Activated T-cell treated with anti-CD3 and anti-CD28 coated beads, Interleukin-2, amount 50 U/mL, for 72 hours (primary cell): ENCODE data around the gene ITGA11. TPM values are rescaled to one million over a fixed set of nuclear protein-coding genes. Genes with fewer than 3 reads are reported as not detected.

Experiments used
- ATAC-seq, 2 donors: fragments of 150-1000 bp; cut with Tn5 transposase; replicated peaks in 1 of 2; 2 replicates each; pipeline ENCODE4 v1.10.0; 2021; ENCODE audit warnings: moderate library complexity in 2 of 2, mild to moderate bottlenecking in 1 of 2
- DNase-seq, 2 donors: peaks; one replicate each; pipeline ENCODE4 v3.0.0; 2021 to 2022; ENCODE audit warnings: mixed read lengths in 1 of 2
- H3K27ac Mint-ChIP-seq: one replicate; pipeline ENCODE4 v1.8.0; 2022; ENCODE audit warnings: mild to moderate bottlenecking, moderate library complexity, mixed read lengths
- H3K27me3 Mint-ChIP-seq: one replicate; pipeline ENCODE4 v1.8.0; 2022; ENCODE audit warnings: low read depth, mixed read lengths
- H3K36me3 Mint-ChIP-seq, 2 donors: one replicate each; pipeline ENCODE4 v1.8.0; 2022; ENCODE audit warnings: mixed read lengths in 2 of 2, mild to moderate bottlenecking in 1 of 2; ENCODE audit not compliant: insufficient read depth in 2 of 2
- H3K4me1 Mint-ChIP-seq: one replicate; pipeline ENCODE4 v1.8.0; 2022; ENCODE audit warnings: low read depth, mixed read lengths
- H3K4me3 Mint-ChIP-seq, 2 donors: one replicate each; pipeline ENCODE4 v1.8.0; 2022; ENCODE audit warnings: mild to moderate bottlenecking in 2 of 2, mixed read lengths in 2 of 2, moderate library complexity in 2 of 2
- H3K9me3 Mint-ChIP-seq, 2 donors: one replicate each; pipeline ENCODE4 v1.8.0; 2022; ENCODE audit warnings: mixed read lengths in 2 of 2
- total RNA-seq, 2 donors: library from RNA; stranded (reverse); gene quantifications; one replicate each; pipeline ENCODE4 v1.2.3, GENCODE V29; 2022

The ITGA11 gene
- total RNA-seq, 2 donors from 2014 or later: 0.58 to 1.6 TPM

GRCh38 chr15:68419301-68420175, 12.4 kb downstream of the ITGA11 start:
- H3K9me3 Mint-ChIP-seq: no peaks in the 10 kb centered on the region
- no peak overlapping the region for H3K27ac Mint-ChIP-seq
- no peaks in the 10 kb centered on the region for H3K36me3 Mint-ChIP-seq
- no peaks in the 10 kb centered on the region for H3K4me1 Mint-ChIP-seq
- no peak for DNase-seq
- no peaks in the 10 kb centered on the region for H3K27me3 Mint-ChIP-seq
- no peak overlapping the region for H3K4me3 Mint-ChIP-seq
- ATAC-seq: no peak

GRCh38 chr15:68418611-68419161, 13.3 kb downstream of the ITGA11 start:
- ATAC-seq: no peak
- Mint-ChIP-seq H3K27ac (no peak overlapping the region), H3K27me3 (no peaks in the 10 kb centered on the region), H3K9me3 (no peaks in the 10 kb centered on the region), H3K36me3 (no peaks in the 10 kb centered on the region), H3K4me1 (no peaks in the 10 kb centered on the region), H3K4me3 (no peak overlapping the region)
- no peak for DNase-seq

- Mint-ChIP-seq H3K36me3 (no peaks in the 10 kb centered on the region), H3K27me3 (no peaks in the 10 kb centered on the region), H3K27ac (no peak overlapping the region), H3K4me3 (no peak overlapping the region), H3K4me1 (no peaks in the 10 kb centered on the region), H3K9me3 (no peaks in the 10 kb centered on the region)
- ATAC-seq: no peak
- DNase-seq: no peak
Measured at GRCh38 chr15:68417897-68418296, 14.1 kb downstream of the ITGA11 start.

- no peak overlapping the region for H3K4me3 Mint-ChIP-seq
- no peak overlapping the region for H3K27ac Mint-ChIP-seq
- no peak for ATAC-seq
- H3K27me3 Mint-ChIP-seq: no peaks in the 10 kb centered on the region
- no peaks in the 10 kb centered on the region for H3K36me3 Mint-ChIP-seq
- DNase-seq: no peak
- H3K4me1 Mint-ChIP-seq: no peaks in the 10 kb centered on the region
- no peaks in the 10 kb centered on the region for H3K9me3 Mint-ChIP-seq
Measured at GRCh38 chr15:68417051-68417450, 14.9 kb downstream of the ITGA11 start.

GRCh38 chr15:68416158-68416535, 15.8 kb downstream of the ITGA11 start:
- ATAC-seq: no peak
- Mint-ChIP-seq H3K27me3 (no peaks in the 10 kb centered on the region), H3K9me3 (no peaks in the 10 kb centered on the region), H3K36me3 (no peaks in the 10 kb centered on the region), H3K4me3 (no peak overlapping the region), H3K27ac (no peak overlapping the region), H3K4me1 (no peaks in the 10 kb centered on the region)
- no peak for DNase-seq

- Mint-ChIP-seq H3K9me3 (no peaks in the 10 kb centered on the region), H3K4me3 (no peak overlapping the region), H3K27ac (no peak overlapping the region), H3K4me1 (no peaks in the 10 kb centered on the region), H3K36me3 (no peaks in the 10 kb centered on the region), H3K27me3 (no peaks in the 10 kb centered on the region)
- ATAC-seq: no peak
- no peak for DNase-seq
Measured at GRCh38 chr15:68415501-68416157, 16.3 kb downstream of the ITGA11 start.

- no peak overlapping the region for H3K27ac Mint-ChIP-seq
Measured at GRCh38 chr15:68415061-68415460, 16.9 kb downstream of the ITGA11 start.

GRCh38 chr15:68414591-68414990, 17.4 kb downstream of the ITGA11 start:
- Mint-ChIP-seq H3K4me3 (no peak overlapping the region), H3K4me1 (no peaks in the 10 kb centered on the region), H3K36me3 (no peaks in the 10 kb centered on the region), H3K27me3 (no peaks in the 10 kb centered on the region), H3K27ac (no peak overlapping the region), H3K9me3 (no peaks in the 10 kb centered on the region)
- DNase-seq (no peak), ATAC-seq (no peak)

More at GRCh38 chr15:68415061-68415460, 16.9 kb downstream of the ITGA11 start:
- ATAC-seq (no peak), DNase-seq (no peak)
- no peaks in the 10 kb centered on the region for H3K27me3 Mint-ChIP-seq
- no peaks in the 10 kb centered on the region for H3K36me3 Mint-ChIP-seq
- H3K4me1 Mint-ChIP-seq: no peaks in the 10 kb centered on the region
- H3K9me3 Mint-ChIP-seq: no peaks in the 10 kb centered on the region
- H3K4me3 Mint-ChIP-seq: no peak overlapping the region

GRCh38 chr15:68414206-68414555, 17.8 kb downstream of the ITGA11 start:
- no peaks in the 10 kb centered on the region for H3K36me3 Mint-ChIP-seq
- H3K4me3 Mint-ChIP-seq: no peak overlapping the region
- H3K9me3 Mint-ChIP-seq: no peaks in the 10 kb centered on the region
- H3K27ac Mint-ChIP-seq: no peak overlapping the region
- peaks cover 3% of the 10 kb centered on the region for H3K27me3 Mint-ChIP-seq
- no peaks in the 10 kb centered on the region for H3K4me1 Mint-ChIP-seq
- no peak for ATAC-seq
- DNase-seq: no peak

GRCh38 chr15:68413363-68414205, 18.4 kb downstream of the ITGA11 start:
- Mint-ChIP-seq H3K9me3 (no peaks in the 10 kb centered on the region), H3K36me3 (no peaks in the 10 kb centered on the region), H3K27me3 (peaks cover 5% of the 10 kb centered on the region), H3K4me3 (no peak overlapping the region), H3K27ac (no peak overlapping the region), H3K4me1 (no peaks in the 10 kb centered on the region)
- DNase-seq: no peak
- no peak for ATAC-seq

- no peak overlapping the region for H3K27ac Mint-ChIP-seq
- ATAC-seq (no peak), DNase-seq (no peak)
- H3K36me3 Mint-ChIP-seq: no peaks in the 10 kb centered on the region
- H3K4me1 Mint-ChIP-seq: no peaks in the 10 kb centered on the region
- H3K27me3 Mint-ChIP-seq: peaks cover 5% of the 10 kb centered on the region
- H3K4me3 Mint-ChIP-seq: no peak overlapping the region
- no peaks in the 10 kb centered on the region for H3K9me3 Mint-ChIP-seq
Measured at GRCh38 chr15:68412218-68412617, 19.7 kb downstream of the ITGA11 start.

- Mint-ChIP-seq H3K9me3 (no peaks in the 10 kb centered on the region), H3K27me3 (peaks cover 5% of the 10 kb centered on the region), H3K27ac (no peak overlapping the region), H3K4me1 (no peaks in the 10 kb centered on the region), H3K4me3 (no peak overlapping the region), H3K36me3 (no peaks in the 10 kb centered on the region)
- ATAC-seq (no peak), DNase-seq (no peak)
Measured at GRCh38 chr15:68411735-68412134, 20.2 kb downstream of the ITGA11 start.

- no peaks in the 10 kb centered on the region for H3K4me1 Mint-ChIP-seq
- no peak overlapping the region for H3K27ac Mint-ChIP-seq
- H3K36me3 Mint-ChIP-seq: no peaks in the 10 kb centered on the region
- no peak for DNase-seq
- no peak for ATAC-seq
- H3K4me3 Mint-ChIP-seq: no peak overlapping the region
- peaks cover 5% of the 10 kb centered on the region for H3K27me3 Mint-ChIP-seq
- H3K9me3 Mint-ChIP-seq: no peaks in the 10 kb centered on the region
Measured at GRCh38 chr15:68411343-68411675, 20.7 kb downstream of the ITGA11 start.
